GM23248 (cell line): ENCODE data around the gene ZNF695. TPM values are rescaled to one million over a fixed set of nuclear protein-coding genes. Genes with fewer than 3 reads are reported as not detected.

Experiments used
- DNase-seq: peaks from one replicate; pipeline ENCODE4 v3.0.0-alpha.2; 2015
- H2AFZ ChIP-seq: fragments of 200-600 bp; sonication (generic); 2 replicates; pipeline ENCODE4 v1.6.1; 2016; ENCODE audit warnings: antibody characterized with exemption
- H3F3A ChIP-seq: fragments of 200-600 bp; sonication (generic); 2 replicates; pipeline ENCODE4 v1.6.1; 2016; ENCODE audit warnings: mild to moderate bottlenecking, antibody characterized with exemption, mixed run types; ENCODE audit not compliant: insufficient read depth
- H3K27ac ChIP-seq: fragments of 200-600 bp; sonication (generic); 2 replicates; pipeline ENCODE4 v1.5.1; 2016; ENCODE audit warnings: mild to moderate bottlenecking
- H3K27me3 ChIP-seq: fragments of 200-600 bp; sonication (generic); replicated peaks from 2 replicates; pipeline ENCODE4 v1.6.1; 2016; ENCODE audit warnings: mild to moderate bottlenecking; ENCODE audit not compliant: insufficient read depth
- H3K36me3 ChIP-seq: fragments of 200-600 bp; sonication (generic); 2 replicates; pipeline ENCODE4 v1.6.1; 2016; ENCODE audit warnings: low read depth, mild to moderate bottlenecking
- H3K4me1 ChIP-seq: fragments of 200-600 bp; sonication (generic); 2 replicates; pipeline ENCODE4 v1.6.1; 2016; ENCODE audit warnings: mild to moderate bottlenecking; ENCODE audit not compliant: insufficient read depth
- H3K4me2 ChIP-seq: fragments of 200-600 bp; sonication (generic); one replicate; pipeline ENCODE4 v1.6.1; 2016; ENCODE audit warnings: mild to moderate bottlenecking; ENCODE audit not compliant: unreplicated experiment
- H3K4me3 ChIP-seq: fragments of 200-600 bp; sonication (generic); 2 replicates; pipeline ENCODE4 v1.5.1; 2016; ENCODE audit warnings: mild to moderate bottlenecking
- H3K79me2 ChIP-seq: fragments of 200-600 bp; sonication (generic); 2 replicates; pipeline ENCODE4 v1.6.1; 2016; ENCODE audit warnings: mild to moderate bottlenecking; ENCODE audit not compliant: insufficient read depth
- H3K9ac ChIP-seq: fragments of 200-600 bp; sonication (generic); 2 replicates; pipeline ENCODE4 v1.6.1; 2016; ENCODE audit warnings: mild to moderate bottlenecking
- H3K9me2 ChIP-seq: fragments of 200-600 bp; sonication (generic); 2 replicates; pipeline ENCODE4 v1.6.1; 2016; ENCODE audit warnings: mixed run types, mild to moderate bottlenecking, moderate library complexity; ENCODE audit not compliant: insufficient read depth
- H3K9me3 ChIP-seq: fragments of 200-600 bp; sonication (generic); one replicate; pipeline ENCODE4 v1.6.1; 2017; ENCODE audit warnings: low read depth
- H4K20me1 ChIP-seq: fragments of 200-600 bp; sonication (generic); 2 replicates; pipeline ENCODE4 v1.6.0; 2016; ENCODE audit not compliant: insufficient read depth
- EZH2 ChIP-seq: fragments of 200-600 bp; sonication (generic); IDR thresholded peaks from 2 replicates; pipeline ENCODE4 v1.6.1; 2018; ENCODE audit warnings: antibody characterized with exemption, mild to moderate bottlenecking; ENCODE audit not compliant: insufficient read depth, poor library complexity, severe bottlenecking
- EZH2phosphoT487 ChIP-seq: fragments of 200-600 bp; sonication (generic); IDR thresholded peaks from 2 replicates; pipeline ENCODE4 v1.6.1; 2018; ENCODE audit warnings: antibody characterized with exemption, moderate library complexity, mild to moderate bottlenecking, low read depth; ENCODE audit not compliant: insufficient read depth
- WGBS, 2 experiments: methylation state at CpG; one replicate each; pipeline ENCODE4 v1.1.6; 2015 to 2017; ENCODE audit warnings: low lambda C conversion rate in 2 of 2, low coverage in 1 of 2; ENCODE audit errors: missing lambda C conversion rate in 2 of 2; 5-methylcytosine and 5-hydroxymethylcytosine counted together
- in situ Hi-C: fragments of 300-500 bp; cut with MboI; formaldehyde crosslinking; loops from 2 replicates; pipeline ENCODE4 v1.15.0; 2020
- polyA plus RNA-seq: library from polyadenylated mRNA; unstranded; fragments of >200 nt; fragmentation: Nextera tagmentation; extraction: Ambion mirVana; gene quantifications from 2 replicates; pipeline ENCODE4 v1.2.1, GENCODE V29; 2016
- total RNA-seq: library from RNA; depleted of rRNA; stranded (reverse); fragments of >200 nt; shearing (Covaris generic); gene quantifications from 2 replicates; pipeline ENCODE4 v1.2.3, GENCODE V29; 2014; rRNA removed

ZNF695 gene
- total and polyA plus RNA-seq, 2 experiments from 2014 or later = 1.2 to 2.0 TPM

DNA sequence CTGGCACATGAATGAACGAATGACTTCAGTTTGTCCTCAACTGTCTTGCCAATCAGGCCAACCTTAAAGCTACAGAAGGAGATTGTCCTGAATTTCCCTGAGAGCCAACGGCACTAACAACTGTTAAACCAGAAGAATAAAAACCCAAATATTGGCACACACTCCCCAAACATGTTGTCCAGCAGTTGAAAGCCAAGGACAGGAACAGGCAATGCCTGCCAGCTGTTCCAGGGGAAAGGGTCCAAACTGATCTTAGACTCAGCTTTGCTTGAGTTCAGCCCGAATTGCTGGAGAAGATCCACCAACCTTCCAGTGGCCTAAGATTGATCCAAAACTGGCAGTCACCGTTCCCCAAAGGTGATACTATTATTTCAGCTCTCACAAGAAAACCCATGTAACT lies 53.7 kb downstream of the ZNF695 start:
- DNase-seq = no peak
- Histone ChIP-seq H2AFZ (no peak overlapping the region), H3K9ac (no peak overlapping the region), H3K4me2 (no peak overlapping the region), H3K27me3 (no peaks in the 10 kb centered on the region), H4K20me1 (no peaks in the 10 kb centered on the region), H3K9me2 (no peaks in the 10 kb centered on the region), H3K9me3 (no peaks in the 10 kb centered on the region), H3K4me1 (no peaks in the 10 kb centered on the region), H3K36me3 (no peaks in the 10 kb centered on the region), H3K4me3 (no peak overlapping the region), H3K27ac (no peak overlapping the region), H3K79me2 (no peaks in the 10 kb centered on the region), H3F3A (no peaks in the 10 kb centered on the region)
- 13 to 18% methylated on average over 4 of the region's 4 CpGs for WGBS, 2 experiments
- in situ Hi-C loops = no loop called here
- TF ChIP-seq EZH2phosphoT487 (no peak), EZH2 (no peak)

DNA sequence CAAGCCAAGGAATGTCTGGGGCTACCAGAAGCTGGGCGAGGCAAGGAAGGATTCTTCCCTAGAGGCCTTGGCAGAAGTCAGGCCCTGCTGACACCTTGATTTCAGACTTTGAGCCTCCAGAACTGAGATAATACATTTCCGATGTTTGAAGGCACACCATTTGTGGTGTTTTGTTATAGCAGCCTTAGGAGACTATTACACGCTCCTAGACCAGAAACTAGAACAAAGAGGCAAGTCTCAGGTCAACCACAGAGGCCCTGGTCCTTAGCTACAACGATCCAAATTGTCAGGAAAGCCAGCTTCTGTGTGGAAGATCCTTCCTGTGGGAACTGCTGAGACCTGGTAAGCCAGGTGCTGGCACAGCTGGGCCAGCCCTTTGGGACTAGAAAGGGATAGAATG lies 56.4 kb downstream of the ZNF695 start:
- Histone ChIP-seq H3K36me3 (no peaks in the 10 kb centered on the region), H3K4me2 (no peak overlapping the region), H3K27ac (no peak overlapping the region), H2AFZ (no peak overlapping the region), H3K4me3 (no peak overlapping the region), H3K9ac (no peak overlapping the region), H3K27me3 (no peaks in the 10 kb centered on the region), H3K9me3 (no peaks in the 10 kb centered on the region), H3K4me1 (no peaks in the 10 kb centered on the region), H3K79me2 (no peaks in the 10 kb centered on the region), H3F3A (no peaks in the 10 kb centered on the region), H3K9me2 (no peaks in the 10 kb centered on the region), H4K20me1 (no peaks in the 10 kb centered on the region)
- WGBS, 2 experiments = 92 to 100% methylated on average over 4 of the region's 4 CpGs
- no peak for DNase-seq
- in situ Hi-C loops = no loop called here
- TF ChIP-seq EZH2 (no peak), EZH2phosphoT487 (no peak)

DNA sequence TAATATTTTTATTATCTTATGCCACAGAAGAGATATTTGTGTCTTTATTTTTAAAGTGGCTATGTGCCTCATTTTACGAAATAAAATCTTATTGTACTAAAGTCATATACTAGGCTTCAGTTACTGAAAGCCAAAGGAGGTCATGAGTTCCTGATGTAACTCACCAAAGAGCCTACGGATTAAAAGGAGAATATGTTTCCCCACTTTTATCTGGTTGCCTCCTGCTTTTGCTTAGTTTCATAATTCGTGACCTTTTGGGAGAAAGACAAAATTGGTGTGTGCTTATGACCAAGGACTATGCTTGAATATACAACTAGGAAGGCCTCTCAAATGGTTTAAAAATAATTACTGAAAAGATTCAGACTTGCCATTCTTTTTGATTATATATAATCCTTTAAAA lies 57.9 kb downstream of the ZNF695 start:
- Histone ChIP-seq H3K4me3 (no peak overlapping the region), H3K36me3 (no peaks in the 10 kb centered on the region), H4K20me1 (no peaks in the 10 kb centered on the region), H3K4me1 (no peaks in the 10 kb centered on the region), H3K4me2 (no peak overlapping the region), H3K79me2 (no peaks in the 10 kb centered on the region), H3K9ac (no peak overlapping the region), H3K9me2 (no peaks in the 10 kb centered on the region), H3K9me3 (no peaks in the 10 kb centered on the region), H3K27ac (no peak overlapping the region), H2AFZ (no peak overlapping the region), H3K27me3 (no peaks in the 10 kb centered on the region), H3F3A (no peaks in the 10 kb centered on the region)
- no peak for DNase-seq
- WGBS, 2 experiments = 40 to 48% methylated on average over 3 of the region's 3 CpGs
- in situ Hi-C loops = no loop called here
- TF ChIP-seq EZH2phosphoT487 = no peak
- no peak for TF ChIP-seq EZH2

DNA sequence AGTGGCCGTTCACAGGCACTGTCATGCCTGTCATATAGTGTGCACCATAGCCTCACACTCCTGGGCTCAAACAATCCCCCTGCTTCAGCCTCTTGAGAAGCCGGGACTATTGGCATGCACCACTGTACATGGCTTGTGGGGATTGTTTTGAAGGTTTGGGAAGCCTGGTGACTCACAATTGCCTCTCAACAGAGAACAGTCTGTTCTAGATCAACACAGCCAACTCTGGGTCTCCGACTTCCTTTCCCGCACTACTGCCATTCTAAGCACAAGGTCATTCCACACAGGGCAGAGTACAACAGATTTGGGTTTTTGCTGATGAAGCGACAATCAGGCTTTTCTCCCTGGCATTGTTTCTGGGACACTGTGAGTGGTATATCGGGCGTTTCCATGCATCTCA lies 60.6 kb downstream of the ZNF695 start:
- peak; percentile 80 for DNase-seq

DNA sequence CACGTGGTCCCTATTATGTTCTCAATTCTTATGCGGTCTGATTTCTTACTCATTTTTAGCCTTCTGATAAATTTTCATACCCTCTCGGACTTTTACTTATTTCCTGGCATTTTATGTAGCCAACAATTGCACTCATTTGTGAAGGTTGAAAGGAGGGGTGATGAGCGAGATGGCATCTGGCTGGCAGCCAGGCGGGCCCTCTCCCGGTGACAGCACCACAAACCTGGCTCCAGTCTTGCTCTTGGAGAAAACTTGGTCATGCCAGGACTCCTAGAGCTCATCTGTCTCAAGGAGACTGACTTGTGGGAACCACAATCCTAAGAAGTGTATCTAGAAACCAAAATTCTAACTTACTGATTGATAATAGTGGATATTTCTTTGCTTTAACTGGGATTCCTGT lies 61.5 kb downstream of the ZNF695 start:
- Histone ChIP-seq H2AFZ (no peak overlapping the region), H3K79me2 (no peaks in the 10 kb centered on the region)
- TF ChIP-seq EZH2 (no peak), EZH2phosphoT487 (no peak)

More for the DNA sequence above, 60.6 kb downstream of the ZNF695 start:
- no peak overlapping the region for H3K27ac ChIP-seq
- H3K27me3 ChIP-seq = no peaks in the 10 kb centered on the region
- no peak overlapping the region for H3K9ac ChIP-seq
- H3K4me3 ChIP-seq = no peak overlapping the region
- peak overlapping the region; percentile 71 for H2AFZ ChIP-seq
- H3K4me2 ChIP-seq = peak overlapping the region; percentile 45
- H3K36me3 ChIP-seq = no peaks in the 10 kb centered on the region
- no peaks in the 10 kb centered on the region for H3K9me2 ChIP-seq
- in situ Hi-C loops = no loop called here
- no peaks in the 10 kb centered on the region for H3K4me1 ChIP-seq
- 2 to 7% methylated on average over 7 of the region's 7 CpGs for WGBS, 2 experiments
- TF ChIP-seq EZH2phosphoT487 (no peak), EZH2 (no peak)
- H4K20me1 ChIP-seq = no peaks in the 10 kb centered on the region
- H3K9me3 ChIP-seq = no peaks in the 10 kb centered on the region
- H3K79me2 ChIP-seq = no peaks in the 10 kb centered on the region
- H3F3A ChIP-seq = no peaks in the 10 kb centered on the region

More for the DNA sequence above, 61.5 kb downstream of the ZNF695 start:
- WGBS, 2 experiments = 72 to 79% methylated on average over 6 of the region's 6 CpGs
- Histone ChIP-seq H3K9me2 (no peaks in the 10 kb centered on the region), H3K36me3 (no peaks in the 10 kb centered on the region), H3K9me3 (no peaks in the 10 kb centered on the region), H3K4me1 (no peaks in the 10 kb centered on the region), H3K27me3 (no peaks in the 10 kb centered on the region), H3K4me3 (no peak overlapping the region), H3F3A (no peaks in the 10 kb centered on the region), H4K20me1 (no peaks in the 10 kb centered on the region), H3K9ac (no peak overlapping the region), H3K4me2 (no peak overlapping the region), H3K27ac (no peak overlapping the region)
- in situ Hi-C loops = no loop called here
- DNase-seq = no peak

Other genes starting within 250 kb of the ZNF695 start
- gene AHCTF1, start 76.1 kb downstream of the ZNF695 start, total RNA-seq = 19.5 and 22.4 TPM in 2 replicates
- gene AHCTF1, start 76.1 kb downstream of the ZNF695 start, polyA plus RNA-seq = 6.1 and 7.6 TPM in 2 replicates
- gene ZNF670, start 70.8 kb upstream of the ZNF695 start, total RNA-seq = 1.4 and 4.6 TPM in 2 replicates
- 2.8 and 2.9 TPM in 2 replicates for gene ZNF670, start 70.8 kb upstream of the ZNF695 start, polyA plus RNA-seq
- gene ZNF669, start 96.3 kb upstream of the ZNF695 start, total RNA-seq = 4.9 and 6.8 TPM in 2 replicates
- 2.4 and 2.8 TPM in 2 replicates for gene ZNF669, start 96.3 kb upstream of the ZNF695 start, polyA plus RNA-seq
- 14.1 and 15.6 TPM in 2 replicates for gene ZNF124, start 164.0 kb upstream of the ZNF695 start, total RNA-seq
- 2.8 and 3.8 TPM in 2 replicates for gene ZNF124, start 164.0 kb upstream of the ZNF695 start, polyA plus RNA-seq
- gene VN1R5, start 248.0 kb upstream of the ZNF695 start, total RNA-seq = not detected in 2 replicates
- gene VN1R5, start 248.0 kb upstream of the ZNF695 start, polyA plus RNA-seq = not detected in 2 replicates